NOMO-1 treated with DMSO at 0.1 percent for 48 hours (cell line): Measurements from ENCODE around the gene CLDN15.
A peak's percentile ranks its signal among the peaks of the same experiment; 100 is the strongest.
"Not testable (repeated sequence)": the region's sequence is repeated elsewhere in the genome, so short reads cannot be mapped to it uniquely, and the experiment has no call there.

Experiments
- DNase-seq: peaks from one replicate; lab custom pipeline; 2025; ENCODE audit not compliant: unreplicated experiment; lab: John Stamatoyannopoulos, UW

Gene CLDN15, protein sequence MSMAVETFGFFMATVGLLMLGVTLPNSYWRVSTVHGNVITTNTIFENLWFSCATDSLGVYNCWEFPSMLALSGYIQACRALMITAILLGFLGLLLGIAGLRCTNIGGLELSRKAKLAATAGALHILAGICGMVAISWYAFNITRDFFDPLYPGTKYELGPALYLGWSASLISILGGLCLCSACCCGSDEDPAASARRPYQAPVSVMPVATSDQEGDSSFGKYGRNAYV

DNA sequence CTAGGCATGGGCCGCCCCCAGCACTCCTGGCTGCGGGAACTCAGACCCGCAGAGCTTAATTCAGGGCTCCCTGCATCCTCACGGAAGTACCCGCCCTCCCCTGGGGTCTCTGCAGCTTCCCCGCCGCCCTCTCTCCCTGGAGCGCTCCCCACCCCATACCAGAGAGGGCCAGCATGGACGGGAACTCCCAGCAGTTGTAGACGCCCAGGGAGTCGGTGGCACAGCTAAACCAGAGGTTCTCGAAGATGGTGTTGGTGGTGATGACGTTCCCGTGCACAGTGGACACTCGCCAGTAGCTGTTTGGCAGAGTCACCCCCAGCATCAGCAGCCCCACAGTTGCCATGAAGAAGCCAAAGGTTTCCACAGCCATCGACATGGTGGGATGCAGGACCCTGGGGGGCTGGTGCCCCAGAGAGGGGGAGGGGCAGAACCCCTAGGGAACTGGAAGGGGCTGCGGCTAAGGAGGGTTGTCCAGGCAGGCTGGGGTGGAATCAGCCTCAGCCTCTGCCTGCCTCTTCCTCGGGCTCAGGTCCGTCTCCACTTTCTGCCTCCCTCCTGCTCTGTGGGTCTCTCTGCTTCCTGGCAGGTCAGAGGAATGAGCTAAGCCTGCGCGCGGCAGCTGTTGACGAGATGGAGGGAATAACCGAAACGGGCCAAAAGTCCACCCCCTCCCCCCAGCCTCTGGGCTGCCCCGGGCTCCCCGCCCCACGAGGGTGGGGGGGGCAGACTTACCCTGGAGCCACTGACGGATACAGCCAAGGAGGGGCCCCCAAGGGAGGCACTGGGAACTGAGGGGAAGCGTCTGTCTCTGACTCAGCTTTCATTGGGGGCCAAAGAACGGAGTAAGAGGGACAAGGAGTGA lies at the start of gene CLDN15:
Gene CLDN15, minus strand, starts transcription at position 597 of the 862 bp plus-strand sequence. Its CDS starts 221 bp downstream, at position 376.
- DNase-seq, result peak; percentile 40

DNA sequence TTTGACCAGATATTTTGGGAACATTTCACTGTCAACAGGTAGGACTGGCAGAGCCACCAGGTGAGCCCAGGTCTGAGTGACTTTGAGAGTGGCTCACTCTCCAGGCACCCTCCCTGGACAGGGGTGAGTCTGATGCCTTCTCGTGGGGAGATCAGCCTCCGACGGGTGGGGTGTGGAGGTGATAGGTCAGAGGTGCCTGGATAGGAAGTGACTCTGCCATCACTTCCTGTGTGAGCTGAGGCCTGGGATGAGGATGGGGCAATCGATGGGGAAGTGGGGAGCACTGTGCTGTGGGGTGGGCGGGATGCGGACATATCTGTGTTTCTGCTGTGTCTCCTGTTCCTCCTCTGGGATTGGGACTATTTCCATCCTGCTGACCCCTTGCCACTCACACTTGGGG lies 49.4 kb upstream of the CLDN15 start:
- no peak for DNase-seq

DNA sequence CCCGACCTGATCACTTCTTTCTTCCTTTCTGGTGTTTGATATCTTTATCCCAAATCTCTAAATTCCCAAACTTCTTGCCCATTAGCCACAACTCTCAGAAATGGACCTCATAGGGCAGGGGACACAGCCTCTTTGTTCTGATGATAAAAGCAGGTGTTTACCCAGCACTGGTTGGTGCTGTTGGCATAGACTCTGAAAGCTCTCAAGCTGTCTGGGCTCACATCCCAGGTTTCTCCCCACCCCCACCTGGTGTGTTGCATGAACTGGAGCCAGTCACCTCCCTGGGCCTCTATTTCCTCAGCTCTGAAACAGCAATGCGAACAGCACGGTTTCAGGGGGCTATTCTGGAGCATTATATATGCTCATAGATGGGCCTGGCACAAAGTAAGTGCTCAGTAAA lies 48.3 kb upstream of the CLDN15 start:
- DNase-seq, result not testable (repeated sequence)

DNA sequence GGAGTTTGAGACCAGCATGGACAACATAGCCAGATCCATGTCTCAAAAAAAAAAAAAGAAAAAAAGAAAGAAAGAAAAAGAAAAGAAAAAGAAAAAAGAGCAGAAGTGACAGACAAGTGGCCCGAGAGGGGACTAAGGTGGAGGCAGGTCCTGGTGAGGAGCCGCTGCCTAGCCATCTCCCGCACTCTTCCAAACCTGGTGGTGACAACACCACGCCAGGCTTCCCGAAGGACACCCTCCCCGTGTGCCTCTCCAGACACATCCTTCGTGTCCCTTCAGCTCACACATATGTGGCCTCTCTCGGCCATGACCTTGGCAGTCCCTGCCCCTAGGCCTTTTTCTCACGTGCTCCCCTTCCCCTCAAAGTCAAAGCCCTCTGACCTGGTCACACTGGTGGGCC lies 47.6 kb upstream of the CLDN15 start:
- no peak for DNase-seq

DNA sequence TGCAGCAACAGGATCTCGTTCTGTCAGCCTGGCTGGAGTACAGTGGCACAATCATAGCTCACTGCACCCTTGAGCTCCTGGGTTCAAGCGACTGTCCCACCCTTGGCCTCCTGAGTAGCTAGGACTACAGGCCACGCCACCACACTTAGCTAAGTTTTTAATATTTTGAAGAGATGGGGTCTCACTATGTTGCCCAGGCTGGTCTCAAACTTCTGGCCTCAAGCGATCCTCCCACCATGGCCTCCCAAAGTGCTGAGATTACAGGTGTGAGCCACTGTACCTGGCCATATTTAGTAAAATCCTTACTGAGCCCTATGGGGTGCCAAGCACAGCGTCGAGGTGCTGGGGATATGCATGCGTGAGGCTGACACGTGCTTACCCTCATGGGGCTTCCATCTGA lies 43.3 kb upstream of the CLDN15 start:
- DNase-seq, result not testable (repeated sequence)

DNA sequence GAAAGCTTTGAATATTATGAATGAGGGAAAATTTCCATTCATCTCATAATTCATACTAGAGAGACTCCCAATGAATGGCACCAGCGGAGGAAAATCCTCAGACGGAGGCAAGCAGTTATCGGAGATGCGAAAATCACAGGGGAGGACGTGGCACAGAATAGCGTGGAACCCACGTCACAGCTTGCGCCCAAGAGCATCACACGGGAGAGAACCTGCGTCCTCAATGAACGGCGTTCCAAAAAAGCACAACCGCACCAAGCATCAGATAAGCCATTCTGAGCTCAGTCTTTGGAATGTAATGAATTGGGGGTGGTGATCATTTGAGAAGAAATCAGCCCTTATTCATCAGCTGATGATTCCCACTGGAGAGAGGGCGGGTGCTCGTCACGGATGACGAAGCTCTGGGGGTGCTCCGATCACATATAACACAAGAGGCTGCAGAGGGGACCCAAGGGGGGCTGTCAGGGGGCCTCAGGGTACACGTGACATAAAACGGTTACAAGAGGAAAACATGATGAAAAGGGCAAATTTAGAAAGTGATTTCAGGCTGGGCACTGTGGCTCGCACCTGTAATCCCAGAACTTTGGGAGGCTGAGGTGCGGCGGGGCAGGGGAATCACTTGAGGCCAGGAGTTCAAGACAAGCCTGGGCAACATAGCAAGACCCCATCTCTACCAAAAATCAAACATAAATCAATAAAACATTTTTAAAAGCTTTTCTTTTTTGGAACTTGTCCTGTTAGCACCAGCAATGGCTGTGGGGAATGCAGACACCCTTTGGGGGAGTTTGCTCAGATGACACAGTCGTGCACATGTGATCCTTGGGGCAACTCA lies 41.1 kb upstream of the CLDN15 start:
- DNase-seq, result no peak

DNA sequence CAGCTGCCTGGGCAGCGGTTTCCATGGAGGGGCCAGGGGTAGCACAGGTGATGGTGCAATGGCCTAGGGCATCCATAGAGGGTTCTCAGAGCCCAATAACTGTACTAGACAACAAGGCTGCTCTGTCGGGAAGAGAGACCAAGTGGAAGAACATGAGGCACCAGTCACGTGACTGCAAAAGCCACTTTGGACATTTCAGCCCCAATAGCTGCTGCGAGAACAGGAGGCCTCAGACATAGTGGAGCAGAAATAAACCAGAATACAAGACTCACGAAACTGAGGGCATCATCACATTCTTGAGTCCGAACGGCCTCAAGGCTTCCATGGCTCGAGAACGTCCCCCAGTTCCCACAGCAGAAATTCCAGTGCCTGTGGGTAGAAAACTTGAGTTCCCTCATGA lies 39.6 kb upstream of the CLDN15 start:
- no peak for DNase-seq

DNA sequence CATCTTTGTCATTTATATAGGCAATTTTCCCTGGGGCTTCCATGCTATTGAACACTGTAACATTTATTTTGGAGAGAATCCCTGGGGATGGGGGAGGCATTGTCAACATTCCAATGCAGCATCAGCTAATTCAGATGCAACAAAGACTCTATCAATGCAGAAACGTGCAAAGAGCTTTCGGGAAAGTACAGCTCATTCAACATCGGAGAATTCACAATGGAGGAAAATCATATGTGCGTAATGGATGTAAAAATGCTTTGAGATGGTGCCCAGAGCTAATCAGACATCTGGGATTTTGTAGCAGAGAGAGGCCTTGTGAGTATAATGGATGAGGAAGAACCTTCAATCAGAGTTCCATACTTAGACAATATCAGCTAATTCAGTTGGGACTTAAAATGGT lies 35.6 kb upstream of the CLDN15 start:
- no peak for DNase-seq

DNA sequence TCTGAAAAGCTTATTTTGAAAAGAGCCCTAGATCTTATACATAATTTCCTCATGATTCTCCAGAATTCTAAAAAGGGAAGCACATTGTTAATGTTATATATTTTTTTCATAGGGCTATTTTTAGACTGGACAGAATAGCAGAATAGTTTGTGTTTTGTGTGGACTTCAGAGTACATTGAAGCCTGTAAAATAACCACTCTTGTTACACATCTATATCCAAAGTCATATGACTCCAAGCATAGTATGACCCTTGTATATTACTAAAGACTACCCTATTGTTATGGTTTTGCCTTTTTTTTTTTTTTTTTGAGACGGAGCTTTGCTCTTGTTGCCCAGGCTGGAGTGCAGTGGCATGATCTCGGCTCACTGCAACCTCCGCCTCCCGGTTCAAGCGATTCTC lies 33.4 kb upstream of the CLDN15 start:
- DNase-seq, result peak; percentile 40

DNA sequence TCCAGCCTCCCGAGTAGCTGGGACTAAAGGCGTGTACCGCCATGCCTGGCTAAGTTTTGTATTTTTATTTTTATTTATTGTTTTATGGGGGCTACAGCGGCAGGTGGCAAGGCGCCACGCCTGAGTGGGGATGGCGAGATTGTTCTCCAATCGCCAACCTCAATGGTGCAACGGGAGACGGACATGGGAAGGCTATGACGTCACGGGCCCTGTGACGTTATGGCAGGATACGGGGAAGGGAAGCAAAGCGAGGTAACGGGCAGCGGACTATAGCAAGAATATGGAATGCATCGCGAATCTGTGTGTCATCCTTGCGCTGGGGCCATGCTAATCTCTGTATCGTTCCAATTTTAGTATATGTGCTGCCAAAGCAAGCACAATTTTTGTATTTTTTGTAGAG lies 32.1 kb upstream of the CLDN15 start:
- no peak for DNase-seq

DNA sequence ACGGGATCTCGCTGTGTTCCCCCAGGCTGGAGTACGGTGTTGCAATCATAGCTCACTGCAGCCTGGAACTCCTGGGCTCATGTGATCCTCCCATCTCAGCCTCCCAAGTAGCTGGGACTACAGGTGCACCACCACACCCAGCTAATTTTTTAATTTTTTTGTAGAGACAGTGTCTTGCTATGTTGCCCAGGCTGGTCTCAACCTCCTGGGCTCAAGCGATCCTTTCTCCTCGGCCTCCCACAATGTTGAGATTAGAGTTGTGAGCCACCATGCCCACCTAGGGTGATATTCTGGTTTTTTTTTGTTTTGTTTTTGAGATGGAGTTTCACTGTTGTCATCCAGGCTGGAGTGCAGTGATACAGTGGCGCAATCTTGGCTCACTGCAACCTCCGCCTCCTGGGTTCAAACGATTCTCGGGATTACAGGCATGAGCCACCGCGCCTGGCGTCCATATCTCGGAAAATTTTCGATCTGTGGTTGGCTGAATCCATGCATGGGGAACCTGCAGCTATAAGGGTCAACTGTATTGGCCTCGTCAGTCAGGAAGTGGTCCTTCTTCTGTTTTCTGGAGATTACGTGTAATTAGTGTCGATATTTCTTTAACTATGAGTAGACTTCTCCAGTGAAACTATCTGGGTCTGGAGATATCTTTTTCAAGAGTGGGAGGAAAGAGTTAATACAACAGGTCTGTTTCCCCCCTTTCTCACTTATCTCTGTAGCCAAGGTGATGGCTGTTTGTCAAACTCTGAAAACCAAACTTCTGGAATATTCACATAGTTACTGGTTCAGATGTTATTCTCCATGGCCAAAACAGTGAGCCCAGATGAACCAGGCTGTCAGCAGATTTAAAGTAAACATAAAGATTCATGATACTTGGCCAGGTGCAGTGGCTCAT lies 28.3 kb upstream of the CLDN15 start:
- DNase-seq, result no peak

DNA sequence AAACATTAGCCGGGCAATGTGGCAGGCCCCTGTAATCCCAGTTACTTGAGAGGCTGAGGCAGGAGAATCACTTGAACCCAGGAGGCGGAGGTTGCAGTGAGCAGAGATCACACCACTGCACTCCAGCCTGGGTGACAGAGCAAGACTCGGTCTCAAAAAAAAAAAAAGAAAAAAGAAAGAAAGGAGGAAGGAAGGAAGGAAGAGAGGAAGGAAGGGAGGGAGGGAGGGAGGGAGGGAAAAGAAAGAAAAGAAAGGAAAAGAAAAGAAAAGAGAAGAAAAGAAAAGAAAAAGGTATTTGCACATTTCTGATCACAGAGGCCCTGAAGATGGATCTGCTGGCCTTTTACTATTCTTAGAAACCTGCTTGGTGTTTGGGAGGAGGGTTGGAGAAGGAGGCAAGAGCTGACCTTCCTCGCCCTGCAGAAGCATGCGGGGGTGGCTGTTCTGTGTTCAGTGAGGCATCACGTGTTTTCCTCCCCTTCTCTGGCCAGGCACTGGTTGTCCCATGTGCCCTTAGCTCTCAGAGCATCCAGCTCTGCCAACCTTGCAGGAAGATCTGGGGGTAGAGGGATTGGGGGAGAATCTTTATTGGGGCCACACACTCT lies 26.6 kb upstream of the CLDN15 start:
- not testable (repeated sequence) for DNase-seq

DNA sequence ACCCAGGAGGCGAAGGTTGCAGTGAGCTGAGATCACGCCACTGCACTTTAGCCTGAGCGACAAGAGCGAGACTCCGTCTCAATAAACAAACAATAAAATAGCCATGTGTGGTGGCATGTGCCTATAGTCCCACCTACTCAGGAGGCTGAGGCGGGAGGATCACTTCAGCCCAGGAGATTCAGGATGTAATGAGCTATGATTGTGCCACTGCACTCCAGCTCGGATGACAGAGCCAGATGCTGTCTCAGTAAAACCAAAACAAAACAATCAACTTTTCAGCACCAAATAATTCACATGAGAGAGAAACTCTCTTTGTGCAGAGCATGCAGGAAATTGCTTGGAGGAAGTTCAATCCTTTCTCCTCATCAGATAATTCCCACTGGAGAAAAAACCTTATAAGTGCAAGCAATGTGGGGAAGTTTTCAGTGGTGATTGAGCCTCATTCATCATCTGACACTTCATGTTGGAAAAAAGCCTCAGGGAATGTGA lies 20.7 kb upstream of the CLDN15 start:
- DNase-seq, result no peak

DNA sequence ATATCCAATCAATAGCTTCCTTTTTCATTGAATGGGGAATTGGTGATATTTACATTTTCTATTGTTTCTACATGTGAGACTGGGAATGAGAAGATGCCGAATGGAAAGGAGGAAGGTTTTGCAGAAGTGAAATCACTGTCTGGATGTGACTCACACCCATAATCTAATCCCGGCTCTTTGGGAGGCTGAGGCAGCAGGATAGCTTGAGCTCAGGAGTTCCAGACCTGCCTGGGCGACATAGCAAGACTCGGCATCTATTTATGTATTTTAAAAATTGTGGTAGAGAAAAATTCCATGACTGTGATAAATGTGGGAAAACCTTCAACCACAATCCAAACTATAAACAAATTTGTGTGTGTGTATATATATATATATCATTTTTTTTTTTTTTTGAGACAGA lies 18.2 kb upstream of the CLDN15 start:
- peak; percentile 19 for DNase-seq

DNA sequence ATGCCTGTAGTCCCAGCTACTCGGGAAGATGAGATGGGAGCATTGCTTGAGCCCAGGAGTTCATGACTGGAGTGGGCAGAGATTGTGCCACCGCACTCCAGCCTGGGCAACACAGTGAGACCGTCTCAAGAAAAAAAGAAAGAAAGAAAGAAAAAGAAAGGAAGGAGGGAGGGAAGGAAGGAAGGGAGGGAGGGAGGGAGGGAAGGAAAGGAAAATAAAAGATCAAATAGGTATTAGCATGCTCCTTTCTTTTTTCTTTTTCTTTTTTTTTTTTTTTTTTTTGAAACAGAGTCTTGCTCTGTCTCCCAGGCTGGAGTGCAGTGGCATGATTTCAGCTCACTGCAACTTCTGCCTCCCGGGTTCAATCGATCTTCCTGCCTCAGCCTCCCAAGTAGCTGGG lies 15.6 kb upstream of the CLDN15 start:
- DNase-seq, result not testable (repeated sequence)

DNA sequence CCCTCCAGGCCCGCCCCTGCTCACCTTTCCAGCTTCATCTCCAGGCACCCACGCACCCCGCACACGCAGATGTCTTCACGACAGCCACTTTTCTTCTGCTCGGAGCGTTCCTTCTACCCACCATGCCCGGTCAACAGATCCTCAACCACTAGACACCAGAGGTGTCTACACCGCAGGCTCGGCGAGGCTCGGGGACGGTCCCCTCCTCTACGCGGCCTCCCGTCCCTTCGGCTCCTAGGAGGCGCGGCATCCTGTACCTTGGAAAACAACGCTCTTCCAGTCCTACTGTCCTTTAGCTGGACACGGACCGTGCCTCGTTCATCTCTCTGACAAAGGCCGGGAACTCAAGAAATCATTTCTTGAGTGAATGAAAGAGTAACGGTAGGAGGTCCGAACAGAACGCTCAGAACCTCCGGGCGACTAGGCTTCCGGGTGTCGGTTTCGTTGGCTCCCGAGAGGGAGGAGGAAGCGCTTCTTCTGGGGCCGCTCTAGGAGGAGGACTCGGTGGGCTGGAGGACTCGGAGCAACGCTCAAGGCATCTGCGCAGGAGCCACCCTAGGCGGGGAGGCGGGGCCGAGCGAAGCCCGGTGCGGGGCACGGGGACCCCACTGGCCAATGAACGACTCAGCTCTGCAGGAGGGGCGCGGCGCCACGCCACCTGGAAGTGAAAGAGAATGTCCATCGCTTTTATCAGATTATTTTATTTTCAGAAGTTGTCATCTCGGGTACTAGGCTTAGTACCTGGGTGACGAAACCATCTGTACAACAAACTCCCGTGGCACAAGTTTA lies 14.5 kb upstream of the CLDN15 start:
- peak; percentile 100 for DNase-seq

DNA sequence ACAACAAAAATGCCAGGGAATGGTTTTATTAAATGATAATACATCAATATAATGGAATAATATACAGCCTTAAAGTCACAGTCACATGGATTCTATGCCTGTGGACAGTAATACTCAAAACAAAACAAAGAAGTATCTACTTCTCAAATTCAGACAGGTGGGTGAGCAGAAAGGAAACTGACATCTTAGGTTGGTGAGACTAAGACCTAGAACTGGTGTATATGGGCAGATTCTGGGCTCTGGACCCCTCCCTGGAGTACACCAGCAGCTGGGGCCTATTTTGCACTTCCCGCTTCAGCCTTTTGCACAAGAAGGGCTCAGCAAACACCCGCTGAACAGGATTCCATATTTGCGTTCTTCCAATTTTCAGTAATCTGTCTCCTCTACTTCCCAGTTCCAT lies 12.7 kb upstream of the CLDN15 start:
- DNase-seq, result no peak

DNA sequence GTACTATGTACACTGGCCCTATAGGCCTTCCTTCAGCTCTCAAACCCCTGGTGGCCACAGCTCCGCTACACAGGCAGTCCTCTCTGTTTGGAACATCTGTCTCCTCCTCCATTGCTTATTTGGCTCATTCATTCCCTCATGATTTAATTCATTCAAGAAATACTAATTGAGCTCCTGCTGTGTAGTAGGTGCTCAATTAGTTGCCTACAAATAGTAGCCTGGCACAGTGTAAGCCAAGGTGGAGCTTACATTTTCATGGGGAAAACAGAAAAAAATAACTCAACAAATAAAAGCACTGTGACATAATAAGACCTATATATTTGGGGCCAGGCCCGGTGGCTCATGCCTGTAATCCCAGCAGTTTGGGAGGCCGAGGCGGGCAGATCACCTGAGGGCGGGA lies 10.7 kb upstream of the CLDN15 start:
- no peak for DNase-seq

DNA sequence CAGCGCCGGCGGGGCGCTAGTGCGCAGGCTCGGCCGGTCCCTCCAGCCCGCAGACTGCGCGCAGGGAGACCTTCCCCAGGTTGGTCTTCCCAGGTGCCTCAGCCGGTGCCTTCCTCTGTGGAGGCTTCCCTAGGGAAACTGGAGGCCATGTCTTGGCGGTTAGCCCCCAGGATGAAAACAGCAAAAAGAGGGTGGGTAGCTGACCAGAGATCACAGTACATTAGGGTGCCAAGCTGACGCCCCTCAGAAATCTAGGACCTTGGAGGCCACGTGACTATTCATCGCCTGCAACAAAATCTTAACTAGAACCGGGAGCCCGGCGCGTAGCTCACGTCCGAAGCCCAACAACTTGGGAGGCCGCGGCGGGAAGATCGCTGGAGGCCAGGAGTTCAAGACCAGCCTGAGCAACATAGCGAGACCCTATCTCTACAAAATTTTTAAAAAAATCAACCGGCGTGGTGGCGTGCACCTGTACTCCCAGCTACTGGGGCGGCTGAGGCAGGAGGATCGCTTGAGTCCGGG lies 7.6 kb upstream of the CLDN15 start:
- DNase-seq, result no peak
